OCI-M2 (cell line): ENCODE results near the gene PLA2G4B.

Experiments used
- DNase-seq: peaks from one replicate; lab custom pipeline; 2025; ENCODE audit not compliant: unreplicated experiment; lab: John Stamatoyannopoulos, UW

The PLA2G4B gene

GRCh38 chr15:41885841-41886240 is 47.2 kb downstream of the PLA2G4B start:
- no peak for DNase-seq

GRCh38 chr15:41886741-41887140 is 48.1 kb downstream of the PLA2G4B start:
- no peak for DNase-seq

GRCh38 chr15:41887161-41887560 is 48.5 kb downstream of the PLA2G4B start:
- no peak for DNase-seq

GRCh38 chr15:41887893-41888292 is 49.2 kb downstream of the PLA2G4B start:
- DNase-seq = no peak

DNA sequence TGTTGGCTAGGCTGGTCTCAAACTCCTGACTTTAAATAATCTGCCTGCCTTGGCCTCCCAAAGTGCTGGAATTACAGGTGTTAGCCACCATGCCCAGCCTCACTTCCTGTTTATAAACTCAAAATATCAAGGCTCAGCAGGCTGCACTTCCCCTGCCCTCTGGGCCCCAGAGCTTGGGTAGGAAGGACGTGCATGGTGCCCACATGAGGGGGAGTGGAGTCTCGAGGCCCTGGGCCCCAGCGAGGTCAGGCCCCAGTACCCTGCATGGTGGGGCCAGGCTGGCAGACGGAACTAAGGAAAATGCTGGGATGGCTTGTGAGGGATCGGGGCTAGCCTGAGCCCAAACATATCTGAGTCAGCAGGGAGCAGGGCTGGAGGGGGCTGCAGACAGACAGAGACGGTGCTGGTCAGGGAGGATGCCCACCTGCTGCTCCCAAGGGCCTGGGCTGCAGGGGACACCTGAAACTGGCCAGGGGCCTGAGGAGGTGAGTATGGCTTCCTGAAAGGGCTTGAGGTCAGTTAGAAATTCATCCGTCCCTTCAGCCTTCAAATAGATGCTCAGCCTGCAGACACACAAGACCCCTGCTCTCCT is 50.1 kb downstream of the PLA2G4B start:
- DNase-seq = no peak

GRCh38 chr15:41890050-41890690 is 51.5 kb downstream of the PLA2G4B start:
- DNase-seq = no peak

DNA sequence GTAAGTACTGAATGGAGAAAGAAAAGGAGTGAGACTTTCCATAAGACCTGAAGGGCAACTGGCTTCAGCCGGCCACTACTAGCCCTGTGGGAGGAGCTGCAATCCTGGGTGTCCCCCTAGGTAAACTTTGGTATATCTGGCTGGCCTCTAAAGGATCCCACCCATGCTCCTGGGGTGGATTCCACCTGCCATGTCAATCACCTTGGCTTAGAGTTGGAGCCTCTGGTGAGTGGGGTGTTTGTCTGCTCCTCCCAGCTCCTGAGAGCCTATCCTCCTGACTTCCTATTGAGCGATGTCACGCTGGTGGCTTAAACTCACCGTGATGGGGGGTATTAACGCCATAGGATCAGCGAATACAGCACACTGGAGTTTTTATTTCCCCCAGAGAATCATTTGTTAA is 52.6 kb downstream of the PLA2G4B start:
- DNase-seq = no peak

DNA sequence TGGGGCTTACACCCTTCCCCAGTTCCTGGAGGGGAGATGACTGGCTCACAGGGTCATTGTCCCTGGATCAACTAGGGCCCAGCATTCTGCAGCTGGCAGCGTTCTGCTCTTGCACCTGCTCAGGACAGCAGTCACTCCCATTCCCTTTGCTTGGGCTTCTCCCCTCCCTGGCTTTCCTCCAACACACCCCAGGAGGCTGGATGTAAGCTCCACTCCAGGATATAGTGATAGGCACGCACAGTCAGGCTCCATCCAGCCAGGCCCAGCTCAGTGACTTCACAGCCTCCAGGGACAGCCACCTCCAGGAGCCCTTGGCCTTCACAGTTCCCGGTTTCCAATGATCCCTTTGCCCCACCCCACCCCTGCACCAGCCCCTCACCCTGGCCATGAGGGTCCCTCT is 53.3 kb downstream of the PLA2G4B start:
- no peak for DNase-seq

- DNase-seq = no peak
Measured at GRCh38 chr15:41892621-41893421, 54.2 kb downstream of the PLA2G4B start.

DNA sequence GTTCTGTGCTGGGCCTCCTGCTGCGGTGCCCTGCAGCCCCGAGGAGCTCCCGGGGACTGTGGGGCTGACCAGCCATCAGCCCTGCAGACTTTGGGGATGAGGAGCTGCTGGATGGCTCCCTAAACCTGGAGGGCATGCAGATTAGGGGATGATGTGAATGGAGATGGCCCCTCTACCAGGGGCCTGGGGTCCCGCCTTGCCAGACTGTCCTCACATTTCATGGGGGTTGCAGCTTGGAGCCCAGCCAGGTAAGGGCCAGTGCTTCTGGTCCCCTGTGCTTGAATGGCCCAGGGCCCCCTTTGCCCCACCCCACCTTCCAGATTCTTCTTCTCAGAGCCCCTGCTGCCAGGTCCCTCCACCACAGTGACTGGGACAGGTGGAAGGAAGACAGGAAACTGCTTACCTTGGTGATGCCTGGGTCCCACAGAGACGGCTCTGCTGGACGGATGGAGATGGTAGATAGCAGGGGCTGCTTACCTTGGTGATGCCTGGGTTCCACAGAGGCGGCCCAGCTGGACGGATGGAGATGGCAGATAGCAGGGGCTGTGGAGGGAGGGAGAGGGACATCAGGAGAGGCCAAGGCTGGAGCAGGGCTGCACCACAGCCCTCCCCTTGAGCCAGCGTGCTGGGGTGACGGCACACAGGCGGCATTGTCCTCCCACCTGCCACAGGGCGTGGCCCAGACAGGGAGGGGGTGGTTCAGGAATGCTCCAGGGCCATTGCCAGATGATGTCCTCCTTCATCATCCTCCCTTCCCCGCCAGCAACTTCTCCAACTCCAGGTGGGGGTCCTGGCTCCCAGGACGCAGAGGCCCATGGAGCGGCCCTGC is 55.0 kb downstream of the PLA2G4B start, which contains the start of gene SPTBN5:
SPTBN5 (minus strand) TSS at position 632 of the 829 bp plus-strand sequence; CDS start at position 76, 556 bp downstream.
- no peak for DNase-seq

- DNase-seq = no peak
Measured at GRCh38 chr15:41894251-41894790, 55.7 kb downstream of the PLA2G4B start.

DNA sequence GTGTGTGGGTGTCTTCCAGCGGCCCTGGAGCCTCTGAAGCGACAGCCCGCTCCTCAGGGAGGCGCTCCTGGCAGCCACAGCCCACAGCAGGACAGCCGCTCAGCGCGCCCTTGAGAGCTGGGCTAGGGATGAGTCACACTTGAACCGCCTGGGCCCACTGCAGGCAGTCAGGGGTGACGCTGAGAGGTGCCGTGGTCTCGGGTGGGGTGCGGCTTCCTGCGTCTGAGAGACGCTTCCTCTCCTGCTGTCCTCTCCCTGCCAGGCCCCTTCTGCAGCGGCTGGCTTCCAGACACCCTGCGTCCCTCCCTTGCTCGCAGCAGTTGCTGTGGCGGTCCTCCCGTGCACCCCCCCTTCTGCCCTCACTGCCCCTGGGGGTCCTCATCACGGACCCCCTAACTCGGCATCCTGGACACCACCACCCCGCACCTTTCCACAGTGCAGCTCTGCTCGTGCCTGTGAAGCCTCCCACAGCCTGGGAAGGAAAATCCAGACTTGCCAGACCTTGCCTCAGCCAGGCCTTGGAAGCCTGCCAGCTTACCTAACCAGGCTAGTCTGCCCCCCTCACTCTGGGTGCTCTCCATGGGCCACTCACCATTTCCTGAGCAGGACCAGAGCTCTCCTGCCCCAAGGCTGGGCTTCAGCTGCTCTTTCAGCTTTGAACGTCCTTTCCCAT is 56.3 kb downstream of the PLA2G4B start:
- DNase-seq = no peak

DNA sequence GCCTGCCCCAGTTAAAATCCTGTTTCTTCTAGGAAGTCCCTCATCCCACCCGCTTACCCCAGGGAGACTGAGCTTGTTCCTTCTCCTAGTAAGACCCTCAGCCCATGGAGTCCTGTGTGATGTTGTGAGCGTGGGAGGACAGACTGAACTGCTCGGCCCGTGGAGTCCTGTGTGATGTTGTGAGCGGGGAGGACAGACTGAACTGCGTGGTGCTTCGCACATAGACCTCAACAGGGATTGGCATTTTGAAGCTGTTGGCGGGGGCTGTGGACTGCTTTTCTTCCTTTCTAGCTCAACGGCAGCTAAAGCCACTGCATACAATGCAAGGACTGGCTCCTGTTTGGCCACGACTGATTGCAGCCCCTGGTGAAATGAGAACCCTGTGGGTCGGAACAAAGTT is 56.8 kb downstream of the PLA2G4B start:
- no peak for DNase-seq

- DNase-seq = no peak
Measured at GRCh38 chr15:41895957-41896356, 57.3 kb downstream of the PLA2G4B start.

DNA sequence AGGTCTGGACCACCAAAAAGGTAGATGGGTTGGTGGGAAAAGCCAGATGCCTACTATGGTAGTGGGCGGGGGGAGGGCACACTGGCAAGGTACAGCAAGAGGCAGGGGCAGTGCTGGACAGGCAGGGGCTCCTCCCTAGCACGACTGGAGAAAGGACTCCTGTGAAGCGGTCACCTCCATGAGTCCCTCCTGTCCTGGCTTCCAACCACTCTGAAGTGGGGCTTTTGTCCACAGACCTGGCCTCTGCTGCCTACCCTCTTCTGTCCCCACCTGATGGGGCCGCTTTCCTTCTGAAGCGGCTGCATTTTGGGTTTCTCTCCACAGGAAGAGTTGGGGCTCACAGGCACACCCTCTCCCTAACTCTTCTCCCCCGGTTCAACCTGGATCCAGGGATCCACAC is 57.9 kb downstream of the PLA2G4B start:
- DNase-seq = no peak

GRCh38 chr15:41897363-41897799 is 58.7 kb downstream of the PLA2G4B start:
- DNase-seq = no peak
